H1 (cell line): Measurements from ENCODE around the gene NDUFA11.
"Not testable (repeated sequence)": the region's sequence is repeated elsewhere in the genome, so short reads cannot be mapped to it uniquely, and the experiment has no call there.

ENCODE experiments used
- EP300 ChIP-seq, 2 experiments: IDR thresholded peaks; 1 replicate in 1 of 2; 2 replicates in 1 of 2; pipeline ENCODE4 v1.6.1; 2011 to 2012; ENCODE audit warnings: low read depth in 2 of 2, low read length in 2 of 2, mild to moderate bottlenecking in 2 of 2, borderline replicate concordance in 1 of 2, inconsistent platforms in 1 of 2, moderate library complexity in 1 of 2
- HDAC6 ChIP-seq: IDR thresholded peaks from one replicate; pipeline ENCODE4 v1.7.1; 2012; ENCODE audit warnings: low read depth, mild to moderate bottlenecking, inconsistent platforms, low read length, moderate library complexity
- RXRA ChIP-seq: IDR thresholded peaks from 2 replicates; pipeline ENCODE4 v1.6.1; 2011; ENCODE audit warnings: low read depth, mild to moderate bottlenecking, low read length, moderate library complexity; ENCODE audit not compliant: insufficient read depth

- not testable (repeated sequence) for TF ChIP-seq EP300 (IDR thresholded peaks at IDR 0.05; ENCODE audit: borderline replicate concordance in 1 of 2, low read depth in 2 of 2, low read length in 2 of 2); HDAC6; RXRA
Measured at GRCh38 chr19:5874496-5874895, 29.1 kb downstream of the NDUFA11 start.
